Upper lobe of left lung (tissue), 4 donors: Measurements from ENCODE around the gene AATF.

Experiments used
- POLR2A ChIP-seq, 4 donors: fragments of 450-650 bp; IDR thresholded peaks; one replicate each; pipeline ENCODE4 v1.5.1; 2016 to 2017; ENCODE audit warnings: antibody characterized with exemption in 4 of 4, mild to moderate bottlenecking in 2 of 4
- POLR2AphosphoS5 ChIP-seq, 2 donors: sonication (generic); formaldehyde crosslinking; IDR thresholded peaks; one replicate each; pipeline ENCODE4 v1.5.1; 2017; ENCODE audit warnings: antibody characterized with exemption in 2 of 2
- TF ChIP-seq, protein P1 (sequence below), 6 experiments: fragments of 450-650 bp in 4 of 6; fragments of 200-600 bp in 2 of 6; sonication (generic) in 2 of 6; IDR thresholded peaks; one replicate each; pipeline ENCODE4 v1.5.1; 2016 to 2019; ENCODE audit warnings: antibody characterized with exemption in 6 of 6

DNA sequence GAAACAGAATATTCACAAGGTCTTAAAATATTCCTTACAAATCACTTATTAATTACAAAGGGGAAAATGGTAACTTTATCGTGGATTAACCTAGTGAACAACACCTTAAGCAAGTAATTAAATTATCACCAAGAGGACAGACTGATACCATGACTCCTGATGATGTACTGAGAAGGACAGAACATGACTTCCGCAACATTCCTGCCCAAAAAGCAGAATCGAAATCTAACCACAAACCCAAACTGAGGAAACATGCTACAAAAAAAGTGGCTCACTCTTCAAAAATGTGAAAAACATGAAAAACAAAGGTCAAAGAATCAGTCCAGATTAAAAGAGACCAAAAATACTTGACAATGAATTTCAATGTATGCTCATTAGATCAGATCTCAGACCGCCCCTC, 151.5 kb downstream of the AATF start:
- TF ChIP-seq, protein P1, sequence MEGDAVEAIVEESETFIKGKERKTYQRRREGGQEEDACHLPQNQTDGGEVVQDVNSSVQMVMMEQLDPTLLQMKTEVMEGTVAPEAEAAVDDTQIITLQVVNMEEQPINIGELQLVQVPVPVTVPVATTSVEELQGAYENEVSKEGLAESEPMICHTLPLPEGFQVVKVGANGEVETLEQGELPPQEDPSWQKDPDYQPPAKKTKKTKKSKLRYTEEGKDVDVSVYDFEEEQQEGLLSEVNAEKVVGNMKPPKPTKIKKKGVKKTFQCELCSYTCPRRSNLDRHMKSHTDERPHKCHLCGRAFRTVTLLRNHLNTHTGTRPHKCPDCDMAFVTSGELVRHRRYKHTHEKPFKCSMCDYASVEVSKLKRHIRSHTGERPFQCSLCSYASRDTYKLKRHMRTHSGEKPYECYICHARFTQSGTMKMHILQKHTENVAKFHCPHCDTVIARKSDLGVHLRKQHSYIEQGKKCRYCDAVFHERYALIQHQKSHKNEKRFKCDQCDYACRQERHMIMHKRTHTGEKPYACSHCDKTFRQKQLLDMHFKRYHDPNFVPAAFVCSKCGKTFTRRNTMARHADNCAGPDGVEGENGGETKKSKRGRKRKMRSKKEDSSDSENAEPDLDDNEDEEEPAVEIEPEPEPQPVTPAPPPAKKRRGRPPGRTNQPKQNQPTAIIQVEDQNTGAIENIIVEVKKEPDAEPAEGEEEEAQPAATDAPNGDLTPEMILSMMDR (IDR thresholded peaks at IDR 0.05), result no peak
- TF ChIP-seq POLR2AphosphoS5 (IDR thresholded peaks at IDR 0.05) (no peak), POLR2A (IDR thresholded peaks at IDR 0.05) (no peak)
